GM21515 (cell line): ENCODE results near the gene ATXN7.

Experiments used
- ATAC-seq: cut with Tn5 transposase; IDR thresholded peaks from one replicate; pipeline ENCODE4 v1.9.1; 2021; ENCODE audit not compliant: unreplicated experiment

ATXN7 gene

DNA sequence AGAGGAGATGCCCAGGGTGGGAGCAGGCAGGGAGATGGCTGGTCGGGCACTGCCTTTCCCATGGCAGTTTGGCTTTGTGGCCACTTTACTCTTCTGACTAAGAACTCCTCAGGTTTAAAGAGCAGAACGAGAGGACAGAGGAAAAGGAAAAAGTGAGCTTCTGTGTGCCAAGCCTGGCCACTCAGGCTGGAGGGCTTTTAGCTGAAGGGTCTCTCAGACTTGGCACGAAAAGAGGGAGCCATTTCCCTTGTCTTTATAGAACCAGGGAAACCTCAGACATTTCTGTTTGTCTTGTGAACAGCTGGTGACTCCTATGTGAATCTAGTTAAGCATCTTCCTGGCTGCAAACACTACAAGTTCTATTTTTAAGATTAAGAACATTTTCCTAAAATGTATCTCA is 182.9 kb downstream of the ATXN7 start:
- ATAC-seq, result no peak

DNA sequence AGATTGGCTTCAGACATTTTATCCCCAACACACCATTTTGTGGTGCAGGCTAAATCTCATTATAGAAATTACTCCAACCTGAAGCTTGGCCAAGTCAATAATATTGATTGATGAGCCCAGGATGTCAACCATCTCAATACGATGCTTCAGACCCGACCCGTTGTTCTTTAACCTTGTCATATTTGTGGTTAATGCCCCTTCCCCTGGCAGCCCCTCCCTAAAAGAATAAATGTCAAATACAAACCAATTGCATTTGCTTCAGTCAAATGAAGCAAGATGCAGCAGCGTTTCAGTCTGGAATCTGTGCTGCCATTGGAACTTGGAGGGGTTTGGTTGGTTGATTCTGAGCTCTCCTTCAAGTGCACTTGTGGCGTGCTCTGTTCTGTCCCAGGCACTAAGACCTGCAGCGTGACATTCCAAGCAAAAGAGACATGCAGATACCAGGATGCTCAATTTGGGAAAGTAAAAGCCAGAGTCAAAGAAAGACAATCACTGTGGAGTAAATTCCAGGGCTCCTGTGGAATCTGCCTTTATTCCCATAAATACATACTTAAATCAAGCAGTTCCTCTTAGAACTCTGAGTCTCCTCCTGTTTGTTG is 183.4 kb downstream of the ATXN7 start:
- ATAC-seq, result no peak

DNA sequence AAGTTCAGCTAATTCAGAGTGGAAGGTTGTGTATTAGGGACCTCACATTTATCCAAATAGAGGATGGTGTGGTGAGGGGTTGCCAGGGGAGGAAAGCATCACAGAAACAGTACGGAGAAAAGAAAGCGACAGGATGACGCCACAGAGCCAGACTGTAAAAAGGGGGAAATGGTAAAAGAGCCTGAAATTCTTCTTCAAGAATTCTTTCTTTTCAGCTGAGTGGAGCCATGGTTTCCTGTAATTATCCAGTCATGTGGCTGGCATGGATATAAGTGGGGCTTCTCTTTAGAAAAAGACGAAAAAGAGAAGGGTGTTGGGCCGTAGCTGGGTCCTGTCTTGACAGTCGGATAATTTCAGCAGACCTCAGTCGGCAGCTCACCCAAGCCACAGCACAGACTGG is 184.1 kb downstream of the ATXN7 start:
- ATAC-seq, result no peak

DNA sequence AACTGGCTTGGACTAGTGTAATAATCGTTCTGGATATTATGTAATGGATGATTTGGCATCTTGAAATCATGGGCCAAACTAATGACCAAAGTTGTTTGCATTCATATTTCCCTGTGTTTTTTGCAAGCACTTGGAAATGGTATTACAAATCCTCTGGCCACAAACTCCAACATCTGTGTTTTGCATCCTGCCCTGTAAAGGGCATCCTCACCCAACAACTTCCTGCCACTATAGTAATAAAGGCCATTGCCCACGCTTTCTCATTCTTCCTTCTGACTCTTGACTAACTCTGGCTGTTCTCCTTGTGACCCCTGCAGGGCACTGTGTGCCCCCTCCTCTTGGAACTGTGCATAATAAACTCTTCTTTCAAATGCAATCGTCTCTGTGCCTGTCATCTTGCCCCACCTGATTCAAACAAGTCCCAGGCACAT is 185.0 kb downstream of the ATXN7 start:
- no peak for ATAC-seq

DNA sequence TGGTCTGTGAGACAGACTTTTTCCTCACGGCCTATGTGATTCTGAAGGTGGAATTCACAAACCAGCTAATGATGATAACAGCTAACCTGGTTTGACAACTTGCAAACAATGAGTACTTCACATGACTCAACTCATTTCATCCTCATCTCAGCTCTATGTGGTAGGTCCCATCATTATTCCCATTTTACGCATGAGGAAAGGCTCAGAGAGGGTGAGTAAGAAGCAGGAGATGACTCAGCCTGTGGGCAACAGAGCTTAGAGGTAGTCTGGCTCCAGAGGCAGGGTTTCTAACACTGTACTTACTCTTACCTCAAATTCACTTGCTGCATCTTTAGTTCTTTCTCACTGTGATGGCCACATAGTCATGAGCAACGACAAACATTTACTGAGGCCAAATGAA is 185.5 kb downstream of the ATXN7 start:
- ATAC-seq, result no peak

DNA sequence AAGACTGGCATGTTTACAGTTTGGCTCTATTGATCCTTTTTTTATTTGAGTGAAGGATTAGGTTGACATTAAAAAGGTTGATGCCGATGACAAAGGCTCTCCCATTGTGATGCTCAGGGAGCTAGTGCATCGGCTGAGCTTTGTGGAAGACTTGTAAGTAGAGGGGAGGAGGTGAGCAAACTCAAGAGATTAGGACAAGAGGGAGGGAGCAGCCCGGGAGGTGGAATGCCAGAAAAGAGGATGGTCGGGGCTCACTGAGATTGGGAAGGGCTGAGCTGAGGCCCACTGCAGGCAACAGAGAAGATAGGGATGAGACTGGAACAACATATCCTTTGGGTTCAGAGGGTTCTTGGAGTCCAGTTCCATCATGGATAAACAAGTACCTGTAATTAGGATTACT is 186.2 kb downstream of the ATXN7 start:
- ATAC-seq, result no peak
